Left renal cortex interstitium (tissue), 4 donors: Measurements from ENCODE around the gene IGF2BP2. TPM values are rescaled to one million over a fixed set of nuclear protein-coding genes. Genes with fewer than 3 reads are reported as not detected.
A peak's percentile ranks its signal among the peaks of the same experiment; 100 is the strongest.
"Not testable (repeated sequence)": the region's sequence is repeated elsewhere in the genome, so short reads cannot be mapped to it uniquely, and the experiment has no call there.

Experiments
- DNase-seq, 4 donors: peaks; one replicate each; pipeline ENCODE4 v3.0.0-alpha.2; 2013; ENCODE audit warnings: low read depth in 4 of 4, low spot score in 2 of 4, missing footprints in 1 of 4
- polyA plus RNA-seq, 4 donors: library from polyadenylated mRNA; unstranded; fragments of 120-200 nt; gene quantifications; one replicate each; pipeline ENCODE4 v1.2.1, GENCODE V29; 2013; ENCODE audit not compliant: insufficient read length in 4 of 4

The IGF2BP2 gene
- polyA plus RNA-seq, result 100 to 1,000 TPM in 2 of 4 donors, 10 to 100 TPM in 2; 78.3 to 123 (median 103) TPM

- DNase-seq, result peak in 3 of 4 donors; percentile 63 to 69 (median 65)
Observed at GRCh38 chr3:185825006-185825638, at the start of gene IGF2BP2. Gene IGF2BP2 (minus strand): TSS chr3:185825042. CDS start chr3:185824960, 82 bp downstream.

- DNase-seq, result no peak
Observed at GRCh38 chr3:185874119-185874518, 49.3 kb upstream of the IGF2BP2 start.

GRCh38 chr3:185867650-185868049 lies 42.8 kb upstream of the IGF2BP2 start:
- no peak for DNase-seq

GRCh38 chr3:185866995-185867394 lies 42.2 kb upstream of the IGF2BP2 start:
- DNase-seq, result no peak

- no peak for DNase-seq
Observed at GRCh38 chr3:185866555-185866954, 41.7 kb upstream of the IGF2BP2 start.

- DNase-seq, result no peak
Observed at GRCh38 chr3:185865247-185865646, 40.4 kb upstream of the IGF2BP2 start.

GRCh38 chr3:185864767-185865166 lies 39.9 kb upstream of the IGF2BP2 start:
- DNase-seq, result no peak

GRCh38 chr3:185862920-185863319 lies 38.1 kb upstream of the IGF2BP2 start:
- no peak for DNase-seq

GRCh38 chr3:185859294-185859972 lies 34.6 kb upstream of the IGF2BP2 start:
- no peak for DNase-seq

- DNase-seq, result no peak
Observed at GRCh38 chr3:185858502-185859225, 33.8 kb upstream of the IGF2BP2 start.

- DNase-seq, result no peak
Observed at GRCh38 chr3:185857208-185857607, 32.4 kb upstream of the IGF2BP2 start.

DNA sequence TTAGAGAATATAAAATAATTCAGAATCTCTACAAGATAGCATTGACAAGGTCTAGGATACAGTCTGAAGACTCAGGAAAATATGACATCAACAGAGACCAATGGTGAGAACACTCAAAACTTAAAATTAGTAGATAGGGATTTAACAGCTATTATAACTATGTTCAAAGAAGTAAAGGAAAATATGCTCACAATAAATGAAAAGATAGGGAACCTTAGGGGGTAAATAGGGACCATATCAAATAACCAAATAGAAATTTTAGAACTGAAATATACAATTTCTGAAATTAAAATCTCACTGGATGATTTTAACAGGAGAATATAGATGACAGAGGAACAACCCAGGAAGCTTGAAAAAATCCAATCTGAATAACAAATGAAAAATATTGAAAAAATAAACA lies 31.8 kb upstream of the IGF2BP2 start:
- no peak for DNase-seq

DNA sequence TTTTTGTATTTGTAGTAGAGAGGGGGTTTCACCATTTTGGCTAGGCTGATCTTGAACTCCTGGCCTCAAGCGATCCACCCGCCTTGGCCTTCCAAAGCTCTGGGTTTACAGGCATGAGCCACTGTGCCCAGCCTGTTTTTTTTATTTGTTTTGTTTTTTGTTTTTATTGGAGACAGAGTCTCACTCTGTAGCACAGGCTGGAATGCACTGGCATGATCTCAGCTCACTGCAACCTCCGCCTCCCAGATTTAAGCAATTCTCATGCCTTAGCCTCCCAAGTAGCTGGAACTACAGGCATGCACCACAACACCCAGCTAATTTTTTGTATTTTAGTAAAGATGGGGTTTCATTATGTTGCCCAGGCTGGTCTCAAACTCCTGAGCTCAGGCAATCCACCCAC lies 28.9 kb upstream of the IGF2BP2 start:
- DNase-seq, result not testable (repeated sequence)

DNA sequence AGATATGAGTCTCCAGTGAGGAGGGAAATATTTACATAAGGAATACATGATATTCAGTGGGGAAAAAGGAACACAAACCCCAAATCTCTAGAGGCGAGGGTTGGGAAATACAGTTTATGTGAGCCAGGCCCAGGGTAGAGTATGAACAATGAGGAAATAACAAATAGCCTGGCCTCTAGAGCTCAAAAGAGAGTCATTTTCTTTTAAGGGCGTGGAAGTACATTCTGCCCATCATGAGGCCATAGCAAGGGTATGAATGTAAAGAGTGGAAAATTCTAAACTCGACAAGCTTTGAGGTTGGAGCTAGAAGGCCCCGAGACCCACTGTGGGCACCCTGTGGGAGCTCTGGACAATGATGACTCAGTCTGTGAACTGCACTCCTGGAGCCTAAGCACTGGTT lies 27.8 kb upstream of the IGF2BP2 start:
- no peak for DNase-seq

- no peak for DNase-seq
Observed at GRCh38 chr3:185851959-185852358, 27.1 kb upstream of the IGF2BP2 start.

DNA sequence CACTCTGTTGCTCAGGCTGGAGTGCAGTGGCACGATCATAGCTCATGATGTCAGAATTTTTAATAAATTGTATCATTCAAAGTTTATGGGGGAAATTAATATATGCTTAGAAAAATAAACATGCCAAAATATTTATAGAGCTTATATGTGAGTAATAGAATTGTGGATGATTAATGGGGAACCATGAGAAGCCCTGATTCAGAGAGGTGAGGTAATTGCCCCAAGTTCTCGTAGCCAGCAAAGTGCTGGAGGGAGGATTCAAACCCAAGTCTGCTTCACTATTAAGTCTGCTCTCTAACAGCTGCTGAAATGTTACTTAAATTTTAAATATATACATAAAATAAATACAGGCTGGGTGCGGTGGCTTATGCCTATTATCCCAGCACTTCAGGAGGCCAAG lies 26.2 kb upstream of the IGF2BP2 start:
- no peak for DNase-seq

- DNase-seq, result no peak
Observed at GRCh38 chr3:185847506-185847905, 22.7 kb upstream of the IGF2BP2 start.

DNA sequence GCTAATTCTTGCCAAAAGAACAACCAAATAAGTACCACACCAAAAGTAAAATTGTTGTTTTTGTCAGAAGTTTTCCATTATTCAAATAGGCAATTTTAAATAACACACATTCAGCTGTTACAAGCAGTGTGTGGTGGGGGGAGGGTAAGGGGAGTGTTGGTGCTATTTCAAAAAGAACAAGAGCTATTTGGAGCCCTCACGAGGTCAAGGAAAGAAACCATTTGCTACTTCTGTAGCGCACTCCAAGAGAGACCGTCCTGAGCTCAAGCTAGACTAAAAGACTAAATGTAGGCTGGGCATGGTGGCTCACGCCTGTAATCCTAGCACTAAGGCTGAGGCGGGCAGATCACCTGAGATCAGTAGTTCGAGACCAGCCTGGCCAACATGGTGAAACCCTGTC lies 21.2 kb upstream of the IGF2BP2 start:
- no peak for DNase-seq

- DNase-seq, result no peak
Observed at GRCh38 chr3:185844051-185844450, 19.2 kb upstream of the IGF2BP2 start.

DNA sequence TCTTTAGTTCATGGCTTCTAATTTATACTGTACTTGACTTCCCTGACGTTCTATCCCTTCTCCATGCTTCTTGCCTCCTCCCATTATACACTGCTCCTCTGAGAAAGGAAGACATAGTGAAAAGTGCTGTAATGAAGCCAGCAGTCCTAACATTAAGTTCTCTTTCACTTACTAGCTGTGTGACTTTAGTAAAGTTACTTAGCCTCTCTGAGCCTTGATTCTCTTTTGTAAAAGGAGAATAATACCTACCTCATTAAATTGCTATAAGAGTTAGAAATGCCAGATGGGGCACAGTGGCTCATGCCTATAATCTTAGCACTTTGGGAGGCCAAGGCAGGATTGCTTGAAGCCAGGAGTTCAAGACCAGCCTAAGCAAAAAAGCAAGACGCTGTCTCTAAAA lies 18.8 kb upstream of the IGF2BP2 start:
- no peak for DNase-seq

DNA sequence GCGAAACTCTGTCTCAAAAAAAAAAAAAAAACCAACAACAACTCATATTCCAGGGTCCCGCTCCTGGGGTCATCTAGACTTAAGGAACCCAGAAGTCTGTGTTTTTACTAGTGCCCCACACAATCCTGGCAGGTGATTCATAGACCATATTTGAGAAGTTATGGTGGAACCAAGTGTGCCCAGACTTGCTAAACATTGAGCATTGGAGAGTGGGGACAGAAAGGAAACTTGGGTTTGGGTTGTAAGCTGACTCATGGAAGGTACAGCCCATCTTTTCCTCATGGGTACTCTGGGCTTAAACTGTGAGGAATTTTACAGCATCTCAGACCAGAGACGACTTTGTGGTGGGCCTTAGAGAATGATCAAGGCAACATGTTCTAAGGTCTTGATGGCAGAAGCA lies 18.3 kb upstream of the IGF2BP2 start:
- DNase-seq, result no peak

DNA sequence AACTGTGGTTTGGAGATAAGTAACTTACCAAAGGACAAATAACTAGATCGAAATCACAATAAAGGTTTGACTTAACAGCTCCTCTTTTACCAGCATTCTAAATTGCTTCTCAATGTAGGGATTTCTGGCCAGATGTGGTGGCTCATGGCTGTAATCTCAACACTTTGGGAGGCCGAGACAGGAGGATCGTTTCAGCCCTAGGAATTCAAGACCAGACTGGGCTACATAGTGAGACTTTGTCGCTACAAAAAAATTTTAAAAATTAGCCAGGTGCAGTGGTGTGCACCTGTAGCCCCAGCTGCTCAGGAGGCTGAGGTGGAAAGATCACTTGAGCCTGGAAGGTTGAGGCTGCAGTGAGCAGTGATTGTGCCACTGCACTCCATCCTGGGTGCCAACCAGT lies 17.4 kb upstream of the IGF2BP2 start:
- DNase-seq, result no peak
